NCI-H1436 treated with DMSO at 0.1 percent for 48 hours (cell line): ENCODE measurements around the gene MSMP.
A peak's percentile ranks its signal among the peaks of the same experiment; 100 is the strongest.

Experiments used
- DNase-seq: peaks from one replicate; lab custom pipeline; 2025; lab: John Stamatoyannopoulos, UW

Gene MSMP

GRCh38 chr9:35743880-35744518 is 10.1 kb downstream of the MSMP start:
- no peak for DNase-seq

GRCh38 chr9:35743452-35743851 is 10.6 kb downstream of the MSMP start:
- DNase-seq, result no peak

DNA sequence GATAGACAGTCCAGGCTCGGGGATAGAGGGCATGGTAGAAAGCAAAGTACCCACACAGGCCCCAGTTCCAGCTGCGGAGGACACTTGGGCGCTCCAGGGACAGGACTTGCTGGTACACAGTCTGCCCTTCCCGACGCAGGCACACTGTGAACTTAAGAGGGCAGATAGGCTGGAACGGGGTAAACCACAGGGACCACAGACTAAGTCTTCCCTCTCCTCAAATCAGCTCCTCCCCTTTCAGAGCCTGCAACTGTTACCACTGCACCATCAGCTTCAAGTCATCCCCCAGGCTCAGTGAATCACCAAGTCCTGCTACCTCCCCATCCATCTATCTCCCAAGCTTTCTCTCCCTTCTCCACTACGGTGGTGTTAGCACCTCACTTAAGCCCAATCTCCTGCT is 12.3 kb downstream of the MSMP start:
- DNase-seq, result no peak

DNA sequence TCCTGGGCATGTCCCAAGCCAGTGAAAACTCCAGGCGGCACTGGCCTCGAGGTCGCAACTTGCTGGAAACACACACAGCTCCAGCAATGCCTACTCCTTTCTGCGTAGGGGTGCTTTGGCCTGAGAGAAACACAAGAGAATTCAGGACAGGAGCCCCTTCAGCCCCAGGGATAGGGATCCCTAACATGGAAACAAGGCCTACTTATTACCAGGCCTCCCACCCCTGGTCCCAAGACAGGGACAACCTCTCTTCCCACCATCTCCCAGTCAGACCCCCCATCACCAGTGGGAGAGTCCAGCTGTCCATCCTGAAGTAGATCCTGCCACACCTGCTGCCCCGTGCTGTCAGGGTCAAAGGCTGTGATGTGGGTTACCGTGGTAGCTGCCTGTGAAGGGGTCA is 13.8 kb downstream of the MSMP start:
- no peak for DNase-seq

DNA sequence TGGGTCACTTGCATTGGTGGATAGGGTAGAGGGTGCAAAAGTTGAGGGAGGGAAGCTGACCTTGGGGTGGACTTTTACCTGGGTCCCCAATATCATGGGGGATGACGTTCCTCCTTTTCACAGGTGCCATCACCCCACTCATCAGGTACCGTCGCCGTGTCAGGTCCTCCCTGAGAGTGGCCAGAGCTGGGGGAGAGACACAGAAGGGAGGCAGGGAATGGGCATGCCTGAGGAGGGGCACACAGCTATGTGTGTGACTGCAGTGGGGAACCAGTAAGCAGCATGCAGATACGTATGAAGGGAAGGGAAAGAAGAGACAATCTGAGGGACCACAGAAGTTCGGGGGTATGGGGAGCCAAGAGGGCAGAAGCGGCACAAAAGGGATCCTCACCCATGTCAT is 15.2 kb downstream of the MSMP start:
- DNase-seq, result no peak

DNA sequence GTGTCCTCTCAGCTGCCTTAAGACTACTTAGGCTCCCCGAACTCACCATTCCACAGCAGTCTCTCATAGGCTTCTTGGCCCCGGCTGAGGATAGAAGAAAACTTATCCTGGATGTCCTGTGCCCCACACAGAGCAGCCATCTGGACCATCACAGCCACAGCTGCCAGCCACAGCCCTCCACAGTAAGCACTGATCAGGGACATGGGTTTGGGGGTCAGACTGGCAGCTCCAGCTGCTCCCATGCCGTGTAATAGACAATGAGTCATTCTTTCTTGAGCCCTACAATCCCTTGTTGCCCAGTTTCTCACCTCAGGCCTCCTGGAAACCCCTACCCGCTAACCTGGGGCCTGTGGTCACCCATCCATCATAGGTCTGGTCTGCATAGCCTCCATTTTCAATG is 15.9 kb downstream of the MSMP start:
- no peak for DNase-seq

DNA sequence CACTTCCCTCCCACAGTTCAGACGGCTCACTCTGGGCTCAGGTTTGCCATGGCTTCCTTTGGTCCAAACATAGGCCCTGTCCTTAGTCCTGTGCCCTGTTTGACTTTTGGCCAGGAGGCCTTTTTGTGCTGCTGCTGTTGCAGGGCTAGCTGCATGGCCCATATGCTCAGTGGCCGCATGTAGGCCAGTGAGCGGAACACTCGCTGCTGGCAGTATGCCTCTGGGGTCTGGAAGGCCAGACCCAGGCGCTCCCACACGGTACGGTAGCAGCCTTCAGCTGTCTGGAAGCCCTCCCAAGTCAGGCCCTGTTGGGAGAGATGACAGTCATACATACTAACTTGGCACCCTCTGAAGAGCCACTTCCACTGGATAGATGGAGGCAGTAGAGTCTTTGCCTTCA is 16.9 kb downstream of the MSMP start:
- no peak for DNase-seq

GRCh38 chr9:35736201-35736633 is 17.9 kb downstream of the MSMP start:
- no peak for DNase-seq

DNA sequence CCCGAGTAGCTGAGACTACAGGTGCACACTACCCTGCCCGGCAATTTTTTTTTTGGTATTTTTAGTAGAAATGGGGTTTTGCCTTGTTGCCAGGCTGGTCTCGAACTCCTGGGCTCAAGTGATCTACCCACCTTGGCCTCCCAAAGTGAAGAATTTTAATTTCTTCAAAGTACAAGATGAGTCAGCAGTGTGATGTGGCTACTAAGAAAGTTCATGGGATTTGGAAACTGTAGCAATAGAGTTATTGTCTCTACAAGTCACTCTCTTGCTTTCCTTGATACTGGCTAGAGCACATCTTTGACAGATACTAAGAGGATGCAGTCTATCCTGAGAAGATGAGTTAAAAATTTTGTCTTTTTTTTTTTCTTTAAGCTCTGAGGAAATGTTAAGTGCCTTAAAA is 20.0 kb downstream of the MSMP start:
- DNase-seq, result no peak

DNA sequence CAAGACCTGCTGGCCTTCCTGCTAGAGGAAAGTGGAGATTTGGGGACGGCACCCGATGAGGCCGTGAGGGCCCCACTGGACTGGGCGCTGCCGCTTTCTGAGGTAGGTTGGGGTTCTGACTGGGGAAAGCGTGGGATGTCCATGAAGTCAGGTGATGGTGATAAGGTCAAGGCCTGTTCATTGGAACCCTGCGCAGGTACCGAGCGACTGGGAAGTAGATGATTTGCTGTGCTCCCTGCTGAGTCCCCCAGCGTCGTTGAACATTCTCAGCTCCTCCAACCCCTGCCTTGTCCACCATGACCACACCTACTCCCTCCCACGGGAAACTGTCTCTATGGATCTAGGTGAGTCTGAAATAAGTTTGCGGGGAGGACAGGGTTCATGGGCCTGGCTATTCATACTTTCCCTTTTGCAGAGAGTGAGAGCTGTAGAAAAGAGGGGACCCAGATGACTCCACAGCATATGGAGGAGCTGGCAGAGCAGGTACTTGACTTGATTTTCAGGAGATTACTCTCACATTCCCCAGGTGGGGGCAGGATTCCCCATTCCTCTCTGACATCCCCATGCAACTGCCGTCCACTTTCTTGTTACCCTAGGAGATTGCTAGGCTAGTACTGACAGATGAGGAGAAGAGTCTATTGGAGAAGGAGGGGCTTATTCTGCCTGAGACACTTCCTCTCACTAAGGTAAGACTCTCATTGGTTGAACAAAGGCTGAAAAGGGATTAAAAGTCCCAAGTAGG is 21.1 kb downstream of the MSMP start:
- no peak for DNase-seq

DNA sequence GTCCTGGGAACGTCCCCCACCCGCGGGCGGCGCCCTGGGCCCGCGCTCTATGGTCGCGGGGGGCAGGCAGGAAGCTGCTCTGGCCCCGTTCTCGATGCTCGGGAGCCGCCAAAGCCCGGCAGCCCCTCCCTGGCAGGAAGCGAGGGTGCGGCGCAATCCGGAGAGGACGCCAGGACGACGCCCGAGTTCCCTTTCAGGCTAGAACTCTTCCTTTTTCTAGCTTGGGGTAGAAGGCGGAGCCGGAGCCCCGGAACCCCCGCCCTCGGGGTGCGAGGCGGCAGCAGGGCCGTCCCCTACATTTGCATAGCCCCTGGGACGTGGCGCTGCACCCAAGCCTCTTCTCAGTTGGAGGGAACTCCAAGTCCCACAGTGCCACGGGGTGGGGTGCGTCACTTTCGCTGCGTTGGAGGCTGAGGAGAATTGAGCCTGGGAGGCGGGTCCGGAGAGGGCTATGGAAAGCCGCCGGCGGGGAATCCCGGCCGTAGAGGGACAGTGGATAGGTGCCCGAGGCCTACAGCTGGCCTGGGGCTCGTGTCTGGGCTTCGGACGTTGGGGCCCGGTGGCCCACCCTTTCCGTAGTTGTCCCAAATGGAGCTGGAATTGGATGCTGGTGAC is 21.8 kb downstream of the MSMP start, which contains the start of the genes CREB3 and TLN1:
CREB3 (plus strand) TSS at position 482 of the 615 bp plus-strand sequence; CDS start at position 589, 107 bp downstream.
TLN1 (minus strand) TSS at position 11 of the 615 bp plus-strand sequence. CDS start 6,501 bp downstream, outside the sequence.
- DNase-seq, result peak; percentile 87

GRCh38 chr9:35731415-35732184 is 22.5 kb downstream of the MSMP start:
- DNase-seq, result no peak

DNA sequence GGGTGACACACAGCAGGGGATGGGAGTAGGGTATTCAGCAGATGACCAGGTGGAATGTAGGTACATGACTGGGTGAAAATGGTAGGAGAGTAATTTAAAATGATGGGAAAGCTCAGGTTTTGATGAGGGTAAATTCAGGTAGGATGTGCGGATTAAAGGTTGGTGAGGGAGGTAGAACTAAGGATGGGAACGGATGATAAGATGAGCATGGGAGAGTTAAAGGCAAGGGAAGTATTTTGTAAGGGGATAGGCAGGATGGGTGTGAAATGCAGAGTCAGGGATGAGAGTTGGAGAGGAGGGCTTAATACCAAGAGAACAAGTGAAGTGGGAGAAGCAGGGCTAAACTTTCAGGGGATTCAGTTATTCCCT is 23.6 kb downstream of the MSMP start:
- DNase-seq, result no peak

DNA sequence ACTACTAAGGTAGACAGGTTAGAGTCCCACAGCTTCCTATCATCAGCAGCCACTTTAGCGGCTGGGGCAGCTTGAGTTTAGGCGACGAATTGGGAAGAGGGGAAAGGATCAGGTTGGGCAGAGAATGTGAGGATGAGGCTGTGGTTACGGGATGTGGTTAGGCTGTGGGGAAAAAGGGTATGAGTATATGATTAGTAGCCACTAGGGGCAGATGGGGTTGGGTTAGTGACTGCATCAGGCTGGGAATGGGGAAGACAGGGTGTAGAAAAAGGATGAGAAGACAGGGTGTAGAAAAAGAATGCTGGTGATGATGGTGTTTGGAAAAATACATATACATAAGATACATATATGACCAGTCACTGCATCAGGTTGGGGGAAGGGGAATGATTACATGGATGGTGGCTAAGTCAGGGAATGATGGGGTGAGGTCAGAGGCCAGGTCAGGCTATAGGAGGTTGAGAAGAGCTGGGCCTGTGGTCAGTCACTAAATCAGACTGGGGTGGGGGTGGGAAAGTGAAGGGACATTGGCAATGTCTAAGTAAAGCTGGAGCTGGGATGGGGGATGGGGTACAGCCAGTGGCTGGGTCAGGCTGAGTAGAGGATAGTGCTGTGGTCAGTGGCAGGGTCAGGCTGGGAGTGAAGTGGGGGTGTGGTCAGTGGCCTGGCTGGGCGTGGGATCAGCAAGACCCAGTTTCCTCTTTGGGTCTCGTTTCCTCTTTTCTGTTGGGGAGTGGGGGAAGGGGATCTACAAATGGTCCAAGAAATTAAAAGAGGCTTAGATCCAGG is 24.2 kb downstream of the MSMP start:
- no peak for DNase-seq

DNA sequence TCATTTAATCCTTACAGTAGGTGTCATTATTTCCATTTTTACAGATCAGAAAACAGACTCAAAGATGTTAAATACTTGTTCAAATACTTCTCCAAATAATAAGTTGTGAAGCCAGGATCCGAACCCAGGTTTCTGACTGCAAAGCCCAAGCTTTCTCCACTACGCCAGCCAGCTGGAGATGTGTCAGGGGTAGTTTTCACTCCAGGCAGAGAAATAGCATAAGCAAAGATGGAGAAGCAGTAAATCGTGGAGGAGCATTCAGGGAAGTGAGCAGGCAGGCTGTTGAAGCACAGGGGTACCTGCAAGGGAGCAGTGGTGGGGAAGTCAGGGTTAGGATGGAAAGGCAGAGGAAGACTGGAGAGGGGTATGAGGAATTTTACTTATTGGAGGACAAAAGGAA is 25.0 kb downstream of the MSMP start:
- no peak for DNase-seq

DNA sequence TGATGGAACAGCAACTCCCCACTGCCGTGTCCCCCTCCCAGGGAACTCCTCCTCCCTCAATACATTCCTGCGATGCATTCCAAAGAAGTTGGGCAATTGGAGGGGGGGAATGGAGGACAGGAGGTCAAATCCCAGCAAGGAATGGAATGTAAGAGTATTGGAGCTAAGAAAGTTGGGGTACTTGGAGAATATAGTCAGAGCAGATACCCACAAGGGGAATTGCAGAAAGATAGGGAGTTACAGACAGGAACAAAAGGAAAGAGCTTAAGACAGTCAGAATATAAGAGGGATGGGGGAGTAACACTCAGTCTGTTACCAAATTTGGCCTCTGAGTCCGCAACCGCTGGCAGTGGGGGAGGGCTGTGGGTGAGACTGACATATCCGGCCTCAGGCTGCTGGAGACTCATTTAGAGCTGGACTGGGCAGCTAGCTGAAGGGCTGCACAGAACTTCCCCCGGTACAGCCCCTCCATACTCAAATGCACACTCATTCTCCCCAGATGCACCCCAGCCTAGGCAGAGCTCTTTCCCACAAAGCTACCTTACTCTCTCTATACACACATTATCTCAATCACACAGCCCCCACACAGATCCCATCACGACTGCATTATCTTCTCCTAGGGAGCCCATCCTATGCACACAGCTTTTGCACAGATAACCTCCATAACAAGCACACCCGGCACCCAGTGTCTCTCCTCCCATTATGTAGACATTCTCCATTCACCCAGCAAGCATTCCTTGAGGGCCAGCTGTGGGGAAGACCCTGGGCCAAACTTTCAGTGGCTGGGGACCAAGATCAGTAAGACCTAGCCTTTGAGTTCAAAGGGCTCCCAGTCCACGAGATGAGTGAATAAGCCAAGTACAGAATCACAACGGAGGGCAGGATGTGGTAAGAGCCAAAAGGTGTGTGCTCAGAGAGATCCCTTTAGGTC is 25.8 kb downstream of the MSMP start:
- no peak for DNase-seq

- DNase-seq, result no peak
Observed at GRCh38 chr9:35727676-35728040, 26.4 kb downstream of the MSMP start.

DNA sequence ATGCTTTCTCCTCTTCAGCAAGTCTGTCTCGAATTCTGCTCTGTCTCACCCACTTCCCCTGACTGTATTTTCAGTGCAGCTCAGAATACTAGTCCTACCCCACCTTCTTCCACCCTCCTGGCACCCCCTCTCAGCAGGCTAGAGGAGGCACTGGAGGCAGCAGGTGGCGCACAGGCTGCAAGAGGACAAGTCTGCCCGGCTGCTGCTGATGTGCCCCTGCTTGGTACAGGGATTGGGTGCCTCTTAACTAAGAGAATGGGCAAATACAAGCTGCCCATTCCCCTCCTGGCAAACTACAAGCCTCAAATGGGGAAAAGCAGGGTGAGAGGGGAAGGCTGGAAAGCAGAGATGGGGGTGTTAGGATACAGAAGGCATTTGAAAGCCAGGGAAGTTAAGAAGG is 27.1 kb downstream of the MSMP start:
- no peak for DNase-seq

DNA sequence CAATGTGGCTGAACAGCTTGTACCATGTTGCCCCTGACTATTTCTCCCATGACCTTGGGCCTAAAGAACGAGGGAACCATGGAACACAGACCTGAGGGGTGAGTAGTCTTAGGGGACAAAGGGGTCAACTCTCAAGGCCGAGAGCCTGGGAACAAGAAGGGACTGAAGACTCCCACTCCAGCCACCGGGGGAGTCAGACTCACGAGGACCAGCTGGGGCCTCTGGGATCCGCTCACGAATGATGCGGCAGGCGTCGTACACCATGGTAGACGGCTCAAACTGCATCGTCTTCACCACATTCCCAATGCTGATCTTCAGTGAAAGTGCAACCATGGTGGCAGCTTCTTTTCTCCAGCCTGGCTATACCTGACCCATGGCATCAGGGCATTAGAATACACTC is 28.7 kb downstream of the MSMP start:
- no peak for DNase-seq

DNA sequence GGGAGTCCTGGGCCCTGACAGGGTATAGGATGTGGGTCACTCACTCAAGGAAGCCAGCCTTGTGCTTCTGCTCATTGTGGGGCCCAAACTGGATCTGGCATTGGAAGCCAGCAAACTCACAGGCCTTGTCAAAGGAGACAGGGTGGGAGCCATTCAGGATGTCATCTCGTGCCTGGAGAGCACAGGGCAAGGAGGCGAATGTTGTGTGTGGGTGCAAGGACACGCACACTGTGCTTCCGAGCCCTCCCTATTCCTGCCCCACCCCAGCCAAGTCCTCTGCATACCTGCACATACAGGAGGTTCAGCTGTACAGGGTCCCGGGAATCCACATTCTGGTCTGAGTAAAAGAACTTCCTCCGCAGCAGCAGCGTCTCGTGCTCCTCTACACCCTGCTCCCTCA is 30.2 kb downstream of the MSMP start:
- DNase-seq, result no peak

DNA sequence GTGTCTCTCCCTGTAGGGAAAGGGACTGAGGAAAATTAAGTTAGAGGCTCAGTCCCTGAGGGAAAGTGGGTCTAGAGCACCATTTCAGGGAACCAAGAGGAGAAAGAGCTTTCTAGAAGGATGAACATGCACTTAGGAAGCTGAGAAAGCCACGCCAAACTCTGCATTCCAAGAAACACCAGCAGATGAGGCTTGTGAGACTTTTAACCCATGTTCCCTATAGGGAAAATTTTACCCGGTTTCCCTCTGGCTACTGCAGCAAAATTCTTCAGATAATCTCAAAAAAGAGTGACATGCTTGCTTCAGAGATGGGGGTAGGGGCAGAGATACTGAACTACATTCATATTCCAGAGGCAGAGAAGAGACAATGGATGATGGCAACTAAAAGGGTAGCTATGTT is 30.6 kb downstream of the MSMP start:
- DNase-seq, result no peak
